ENCODE results near the gene SLC38A2.

Gene SLC38A2

DNA sequence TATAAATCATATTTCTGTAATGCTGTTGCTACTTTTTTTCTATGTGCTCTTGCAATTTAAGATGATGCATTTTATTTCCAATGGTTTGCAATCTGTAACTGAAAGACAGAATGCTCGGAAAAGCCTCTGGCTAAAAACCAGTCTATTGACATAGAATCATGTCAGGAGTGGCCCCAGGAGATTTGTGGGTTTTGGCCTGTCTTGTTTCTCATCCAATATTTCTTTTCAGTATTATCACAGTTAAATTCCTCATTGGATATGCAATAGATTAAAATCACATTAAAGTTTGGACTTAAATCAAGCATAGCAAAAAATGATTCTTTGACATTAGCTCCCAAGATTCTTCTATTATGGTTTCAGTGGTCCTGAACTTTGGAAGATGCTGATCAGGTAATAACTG lies 19.1 kb upstream of the SLC38A2 start:
- no peak for DNase-seq

DNA sequence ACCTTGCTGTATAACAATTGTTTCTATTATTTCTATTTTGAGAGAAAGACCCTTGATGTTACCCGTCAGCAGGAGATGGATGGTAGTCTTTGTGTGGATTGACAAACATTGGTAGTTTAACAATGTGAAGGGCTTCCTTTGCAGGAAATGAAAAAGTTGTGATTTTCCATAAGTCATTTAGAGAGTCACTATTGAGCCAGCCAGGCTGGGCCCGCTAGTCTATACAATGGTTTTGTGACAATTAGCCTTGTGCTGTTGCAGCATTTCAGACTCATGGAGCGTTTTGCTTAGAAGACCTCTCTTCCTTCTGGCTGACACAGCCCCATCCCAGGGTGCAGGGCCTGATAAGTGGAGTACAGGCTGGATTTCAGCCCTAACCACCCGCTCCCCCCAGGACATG lies 18.3 kb upstream of the SLC38A2 start:
- DNase-seq, result no peak

DNA sequence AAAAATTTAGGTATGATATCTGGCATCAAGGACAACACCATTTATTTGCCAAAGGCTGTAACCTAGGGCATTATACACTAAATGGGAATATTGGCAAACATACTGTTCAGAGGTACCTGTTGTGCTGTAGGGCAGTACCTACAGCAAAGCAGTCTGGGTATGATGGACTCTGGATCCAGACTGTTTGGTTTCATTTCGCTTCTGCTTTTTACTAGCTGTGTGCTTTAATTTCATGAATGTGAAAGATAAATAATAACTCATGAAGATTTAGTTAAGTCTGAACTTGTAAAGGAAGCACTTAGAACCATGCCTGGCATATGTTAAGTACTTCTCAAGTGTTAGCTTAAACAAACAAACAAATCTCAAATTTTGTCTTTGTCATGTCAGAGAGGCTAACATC lies 17.7 kb upstream of the SLC38A2 start:
- no peak for DNase-seq

DNA sequence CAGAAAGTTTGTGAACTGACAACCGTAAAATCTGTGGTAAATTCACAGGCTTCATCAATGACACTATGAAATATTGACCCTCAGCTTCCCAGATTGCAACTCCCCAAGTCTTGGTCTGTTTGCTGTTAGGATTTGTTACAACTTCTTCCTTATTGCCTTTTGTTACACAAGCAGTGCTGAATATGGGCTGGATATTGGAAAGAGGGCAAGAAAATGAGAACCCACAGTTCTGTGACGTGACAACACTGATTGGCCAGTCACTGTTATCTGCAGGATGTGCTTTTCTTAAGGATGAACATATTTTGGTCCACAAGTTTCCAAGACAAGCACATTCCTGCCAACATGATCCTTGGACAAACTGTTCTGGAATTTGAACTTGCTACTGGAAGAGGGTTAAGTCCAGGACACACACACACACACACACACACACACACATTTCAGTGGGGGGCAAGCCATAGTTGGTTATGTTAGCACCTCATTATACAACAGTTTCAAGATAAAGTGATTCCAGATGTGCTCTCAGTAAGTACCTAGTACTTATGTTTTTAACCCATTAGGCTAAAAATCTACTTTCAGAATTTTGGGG lies 16.6 kb upstream of the SLC38A2 start:
- DNase-seq, result no peak

DNA sequence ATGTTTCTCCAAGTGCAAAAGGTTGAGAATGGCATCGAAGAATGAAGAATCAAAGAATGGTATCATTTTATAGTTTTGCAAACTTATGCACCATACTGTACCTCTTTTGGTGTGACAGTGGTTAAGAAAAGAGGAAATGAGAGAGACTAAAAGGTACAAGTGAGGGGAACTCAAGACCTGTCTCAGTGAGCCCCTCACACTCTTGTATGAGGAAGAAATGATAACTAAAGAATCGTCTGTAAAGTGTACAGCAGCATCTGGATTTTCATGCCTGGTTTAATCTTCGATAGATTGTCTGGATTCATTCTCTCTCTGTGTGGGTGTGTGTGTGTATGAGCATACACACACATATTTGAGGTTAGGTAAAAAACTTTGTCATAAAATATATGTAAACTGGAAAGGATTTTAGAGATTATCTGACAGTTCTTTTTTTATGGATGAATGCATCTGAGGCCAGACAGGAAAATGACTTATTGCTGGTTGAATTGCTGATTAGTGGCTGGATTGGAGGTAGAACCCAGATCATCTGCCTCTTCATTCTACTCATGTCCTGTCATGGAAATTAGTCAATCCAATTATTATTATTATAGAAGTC lies 16.0 kb upstream of the SLC38A2 start:
- no peak for DNase-seq

DNA sequence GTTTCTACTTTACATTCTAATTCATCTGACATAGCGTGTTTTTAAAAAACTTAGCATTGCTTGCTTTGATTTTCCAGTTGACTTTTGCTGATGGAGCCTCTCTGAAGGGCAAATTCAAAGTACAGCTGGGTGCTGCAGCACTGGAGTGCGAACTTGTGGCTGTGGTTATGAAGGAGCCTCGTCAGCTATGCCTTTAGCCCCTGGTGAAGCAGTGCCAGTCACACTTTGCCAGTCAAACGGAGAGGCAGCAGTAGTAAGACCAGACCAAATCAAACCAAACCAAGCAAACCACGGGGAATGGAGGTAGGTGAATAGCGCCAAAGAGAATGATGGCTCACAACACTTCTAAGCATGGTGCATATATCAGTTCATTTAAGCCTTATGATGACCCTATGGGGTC lies 15.1 kb upstream of the SLC38A2 start:
- no peak for DNase-seq

DNA sequence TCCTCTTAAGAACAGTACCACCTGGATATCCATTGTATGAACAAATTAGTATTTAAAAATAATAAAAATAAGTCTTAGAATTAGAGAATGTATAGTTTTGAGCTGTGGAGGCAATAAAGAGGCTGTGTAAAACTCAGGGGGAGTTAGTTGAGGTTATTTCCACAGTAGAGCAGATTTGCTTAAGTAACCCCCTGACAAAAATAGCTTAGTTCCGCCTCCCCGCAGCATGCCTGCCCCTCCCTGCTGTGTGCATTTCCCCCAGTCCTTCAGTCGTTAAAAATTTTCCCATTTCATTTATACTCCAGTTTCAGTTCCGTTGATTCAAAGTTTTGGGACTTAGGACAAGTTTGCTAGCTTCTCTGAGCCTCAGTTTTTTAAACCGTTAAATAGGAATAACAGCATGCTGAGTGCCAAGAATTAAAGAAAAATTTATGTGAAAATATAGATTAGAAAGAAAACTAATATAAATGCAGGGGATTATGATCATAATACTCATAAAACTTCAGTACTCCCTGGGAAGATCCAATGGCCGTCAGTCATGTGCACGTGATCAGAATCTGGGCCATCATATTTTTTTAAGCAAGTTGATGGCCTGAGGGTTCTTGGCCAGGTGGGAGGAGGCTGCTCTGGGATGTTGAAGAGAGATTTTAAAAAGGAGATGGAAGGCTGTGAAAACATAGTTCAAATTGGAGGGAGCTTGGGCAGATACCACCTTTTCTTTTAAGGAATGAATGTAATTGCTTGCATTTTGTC lies 14.5 kb upstream of the SLC38A2 start:
- no peak for DNase-seq

DNA sequence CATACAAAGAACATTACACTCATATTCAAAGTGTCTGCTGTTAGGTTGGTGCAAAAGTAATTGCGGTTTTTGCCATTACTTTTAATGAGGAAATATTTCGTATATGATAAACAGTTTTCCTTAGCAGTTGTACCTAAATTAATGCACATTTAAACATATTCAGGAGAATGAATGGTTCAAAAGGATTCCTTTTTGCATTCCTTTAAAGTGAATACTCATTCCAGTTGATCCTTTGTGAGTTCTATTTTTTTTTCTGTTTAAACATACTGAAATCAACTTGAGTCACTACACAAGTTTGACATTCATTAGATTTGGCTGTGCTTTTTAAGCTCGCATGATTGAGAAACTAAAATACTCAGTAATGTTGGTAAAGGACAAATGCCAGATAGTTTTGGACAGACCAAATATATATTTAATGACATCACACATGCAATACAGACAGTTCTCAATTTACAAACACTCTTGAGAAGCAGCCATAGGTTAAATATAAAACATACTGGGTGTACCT lies 13.8 kb upstream of the SLC38A2 start:
- no peak for DNase-seq

DNA sequence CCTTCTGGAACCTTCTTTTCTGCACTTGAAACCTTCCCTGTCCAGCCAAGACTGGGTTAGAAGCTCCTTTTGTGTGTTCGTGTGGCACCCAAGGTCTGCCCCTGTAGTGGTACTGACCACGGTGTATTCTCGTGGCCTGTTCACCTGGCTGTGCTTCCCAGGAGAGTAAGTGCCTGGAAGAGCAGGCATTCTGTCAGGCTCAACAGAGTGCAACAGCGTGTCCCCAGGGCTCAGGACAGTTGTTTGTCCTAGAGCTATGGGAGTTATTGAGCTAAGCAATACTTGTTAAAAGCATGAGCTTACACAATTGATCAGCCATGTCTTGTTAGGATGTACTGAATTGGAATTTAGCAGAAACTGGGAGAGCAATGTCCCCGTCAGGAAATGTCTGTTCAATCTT lies 12.9 kb upstream of the SLC38A2 start:
- DNase-seq, result no peak

DNA sequence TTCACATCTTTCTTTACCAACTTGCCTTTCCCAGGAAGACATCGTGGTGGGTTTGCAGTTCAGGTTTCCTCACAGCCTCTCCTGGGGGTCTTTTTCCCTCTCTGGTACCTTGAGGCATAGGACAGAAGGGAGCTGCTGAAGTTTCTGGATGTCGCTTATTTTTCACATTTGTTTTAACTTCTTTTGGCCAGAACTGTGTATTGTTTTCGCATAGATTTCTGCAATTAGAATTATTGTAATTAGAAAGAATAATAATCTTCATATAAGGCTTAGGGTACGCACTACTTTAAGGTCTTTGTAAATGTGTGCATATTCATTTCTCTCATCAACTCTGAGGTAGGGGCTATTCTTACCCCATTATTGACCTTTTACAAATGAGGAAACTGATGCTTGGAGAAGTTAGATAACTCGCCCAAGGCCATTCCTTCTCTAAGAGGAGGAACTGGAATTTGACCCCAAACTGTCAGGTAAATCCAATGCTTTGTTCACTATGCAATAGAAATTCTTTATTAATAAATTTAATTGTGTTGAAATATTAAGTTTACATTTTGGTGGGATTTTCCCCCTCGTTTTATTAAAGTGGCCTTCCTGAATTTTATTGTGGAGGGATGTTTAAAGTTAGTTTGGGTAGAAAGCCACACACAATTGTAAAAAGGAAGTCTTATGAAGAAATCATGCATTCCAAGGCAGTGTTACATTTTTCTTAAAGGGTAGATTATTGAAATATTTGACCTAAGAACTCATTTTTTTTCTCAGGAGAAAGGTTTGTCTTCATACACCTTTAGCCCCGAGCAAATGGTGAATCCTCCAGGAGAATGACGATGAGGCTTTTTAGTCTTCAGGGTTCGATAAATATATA lies 12.1 kb upstream of the SLC38A2 start:
- DNase-seq, result no peak

DNA sequence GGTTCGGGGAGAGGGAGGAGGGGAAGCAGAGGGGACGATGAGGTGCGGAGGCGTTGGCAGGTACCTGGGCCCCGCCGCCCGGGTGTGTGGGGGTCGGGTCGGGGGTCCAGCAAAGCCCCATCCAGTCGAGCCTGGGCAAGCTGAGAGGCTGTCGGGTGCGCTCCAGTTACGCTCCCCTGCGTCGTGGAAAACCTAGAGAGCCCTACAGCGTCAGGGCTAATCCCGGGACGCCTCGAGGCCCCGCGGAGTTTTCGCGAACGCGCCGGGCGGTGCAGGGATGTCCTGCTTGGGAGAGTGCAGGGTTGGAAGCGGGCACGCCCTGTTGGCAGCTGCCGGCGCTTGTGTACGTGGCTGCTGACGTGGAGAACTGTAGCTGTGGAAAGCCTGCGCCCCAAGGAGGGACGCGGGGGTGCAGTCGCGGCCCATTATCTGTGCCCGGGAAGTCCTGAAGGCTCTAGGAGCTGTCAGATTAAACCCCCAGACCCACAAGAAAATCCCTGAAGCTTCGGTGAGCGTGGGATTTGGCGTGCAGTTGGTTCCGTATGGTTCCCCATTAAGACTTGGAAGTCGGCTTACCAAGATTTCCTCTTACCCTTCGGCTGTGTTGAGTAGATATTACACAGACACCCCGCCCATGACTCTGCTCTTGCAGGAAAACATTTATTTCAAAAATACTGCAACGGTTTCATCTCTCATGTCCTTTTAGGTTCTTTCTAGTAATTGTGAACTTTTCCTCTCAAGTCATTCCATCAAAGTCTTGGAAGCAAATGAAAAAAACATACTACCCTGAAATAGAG lies 11.3 kb upstream of the SLC38A2 start:
- DNase-seq, result peak; percentile 95

DNA sequence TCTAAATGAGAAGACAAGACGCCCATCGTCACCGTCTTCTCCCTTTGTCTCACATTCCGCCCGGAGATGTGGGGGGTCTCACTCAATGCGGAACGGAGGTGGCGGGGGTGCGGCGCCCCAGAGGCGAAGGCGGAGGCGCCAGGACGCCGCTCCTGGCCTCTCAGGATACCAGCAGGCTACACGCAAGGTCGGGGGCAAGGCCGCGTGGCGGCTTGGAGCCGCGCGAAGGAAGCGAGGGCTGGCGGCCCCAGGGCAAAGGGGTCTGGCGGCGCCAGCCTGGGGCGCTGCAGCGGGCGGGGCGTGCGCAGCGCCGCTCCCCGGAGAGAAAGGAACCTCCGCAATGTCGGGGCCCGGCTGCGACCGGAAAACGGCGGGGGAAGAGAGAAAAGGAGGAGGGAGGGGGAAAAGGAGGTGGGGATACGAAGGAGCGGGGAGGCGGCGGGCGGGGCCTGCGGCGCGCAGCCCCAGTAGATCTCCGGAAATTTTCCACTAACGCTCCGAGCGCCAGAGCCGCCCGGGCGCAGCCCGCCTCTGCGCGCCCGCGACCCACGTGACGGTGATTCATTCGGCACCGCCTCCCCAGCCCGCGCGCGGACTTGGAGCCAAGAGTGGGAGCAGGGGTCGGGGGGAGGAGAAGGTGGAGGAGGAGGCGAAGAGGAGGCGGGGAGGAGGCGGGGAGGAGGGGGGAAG lies 10.5 kb upstream of the SLC38A2 start:
- DNase-seq, result peak; percentile 99

DNA sequence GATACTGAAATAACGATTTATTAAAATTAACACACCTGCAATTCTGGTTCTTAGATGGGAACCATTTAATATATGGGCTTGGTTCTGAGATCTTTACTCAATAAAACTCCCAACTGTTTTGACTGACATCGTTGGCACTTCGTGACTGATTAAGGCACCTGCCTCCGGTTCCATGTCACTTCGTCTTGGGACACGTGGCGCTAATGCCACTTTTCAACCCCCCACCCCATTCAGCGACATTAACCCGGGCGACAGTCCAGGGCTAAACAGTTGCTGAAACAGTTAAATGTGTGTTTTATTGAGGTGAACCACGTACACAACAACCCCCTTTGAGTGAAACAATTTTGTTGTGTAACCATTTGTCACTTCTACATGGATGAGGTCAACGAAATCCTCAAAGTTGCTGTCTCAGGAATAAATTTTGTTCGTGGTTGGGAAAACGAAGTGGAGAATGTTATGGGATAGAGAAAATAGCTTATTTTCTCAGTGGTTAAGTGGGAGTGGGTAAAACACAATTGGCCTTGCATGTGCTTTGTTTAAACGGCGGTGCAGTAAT lies 9.9 kb upstream of the SLC38A2 start:
- no peak for DNase-seq

DNA sequence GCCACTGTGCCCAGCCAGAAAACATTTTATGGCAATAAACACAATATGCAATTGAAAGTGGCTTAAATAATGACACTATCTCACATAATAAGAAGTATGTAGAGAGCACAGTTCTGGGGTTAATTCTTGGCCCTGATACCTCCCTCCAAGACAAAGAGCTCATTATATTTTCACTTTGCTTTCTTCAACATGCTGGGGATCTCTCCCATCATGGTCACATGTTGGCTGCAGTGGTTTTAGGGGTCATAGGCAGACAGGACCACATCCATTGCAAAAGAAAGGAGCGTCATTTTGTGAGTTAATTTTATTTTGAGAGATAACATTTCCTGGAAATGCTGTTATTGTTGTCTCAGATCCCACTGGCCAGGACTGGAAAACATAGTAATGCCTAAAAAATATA lies 8.3 kb upstream of the SLC38A2 start:
- DNase-seq, result no peak

DNA sequence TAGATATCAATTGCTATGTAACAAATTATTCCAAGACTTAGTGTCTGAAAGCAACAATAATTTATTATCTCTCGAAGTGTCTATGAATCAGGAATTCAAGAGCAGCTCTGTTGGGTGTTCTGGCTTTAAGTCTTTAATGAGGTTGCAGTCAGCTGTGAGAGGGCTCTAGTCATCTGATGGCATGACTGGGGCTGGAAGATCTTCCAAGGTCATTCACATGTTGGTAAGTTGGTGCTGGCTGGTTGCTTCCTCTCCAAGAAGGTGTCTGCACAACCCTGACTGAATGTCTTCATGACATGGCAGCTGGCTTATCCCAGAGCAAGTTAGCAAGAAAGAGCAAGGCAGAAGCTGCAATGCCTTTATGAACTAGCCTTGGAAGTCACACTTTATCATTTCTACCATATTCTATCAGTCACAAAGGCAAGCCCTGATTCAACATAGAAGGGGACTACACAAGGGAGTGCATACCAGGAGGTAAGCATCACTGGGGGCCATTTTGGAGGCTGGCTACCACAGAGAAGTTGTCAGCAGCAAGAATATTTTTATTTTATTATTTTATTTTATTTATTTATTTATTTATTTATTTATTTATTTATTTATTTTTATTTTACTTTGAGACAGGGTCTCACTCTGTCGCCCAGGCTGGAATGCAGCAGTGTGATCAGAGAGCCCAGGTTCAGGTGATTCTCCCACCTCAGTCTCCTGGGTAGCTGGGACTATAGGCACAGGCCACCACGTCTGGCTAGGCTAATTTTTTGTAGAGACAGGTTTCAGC lies 7.6 kb upstream of the SLC38A2 start:
- DNase-seq, result no peak

DNA sequence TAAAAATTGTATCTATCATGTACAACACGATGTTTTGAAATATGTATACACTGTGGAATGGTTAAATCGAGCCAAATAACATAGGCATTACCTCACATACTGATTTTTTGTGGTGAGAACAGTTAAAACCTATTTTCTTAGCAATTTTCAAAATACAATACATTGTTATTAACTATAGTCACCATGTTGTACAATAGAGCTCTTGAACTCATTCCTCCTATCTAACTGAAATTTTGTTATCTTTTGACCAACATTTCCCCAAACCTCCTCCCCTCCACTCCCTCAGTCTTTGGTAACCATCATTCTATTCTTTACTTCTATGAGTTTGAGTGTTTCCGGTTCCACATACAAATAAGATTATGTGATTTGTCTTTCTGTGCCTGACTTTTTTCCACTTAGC lies 6.8 kb upstream of the SLC38A2 start:
- no peak for DNase-seq

DNA sequence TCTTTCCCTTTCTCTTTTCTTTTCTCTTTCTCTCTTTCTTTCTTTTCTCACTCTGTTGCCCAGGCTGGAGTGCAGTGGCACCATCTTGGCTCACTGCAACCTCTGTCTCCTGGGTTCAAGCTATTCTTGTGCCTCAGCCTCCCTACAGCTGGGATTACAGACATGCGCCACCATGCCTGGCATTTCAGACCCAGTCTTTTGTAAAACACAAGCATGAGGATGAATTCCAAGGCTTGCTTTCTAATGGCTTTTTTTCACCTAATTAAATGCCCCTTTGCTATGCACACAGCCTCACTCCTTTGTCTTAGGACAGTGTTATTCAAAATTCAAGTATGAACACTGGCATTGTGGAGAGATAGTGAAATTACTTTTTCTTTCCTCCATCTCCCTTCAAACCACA lies 6.0 kb upstream of the SLC38A2 start:
- no peak for DNase-seq

DNA sequence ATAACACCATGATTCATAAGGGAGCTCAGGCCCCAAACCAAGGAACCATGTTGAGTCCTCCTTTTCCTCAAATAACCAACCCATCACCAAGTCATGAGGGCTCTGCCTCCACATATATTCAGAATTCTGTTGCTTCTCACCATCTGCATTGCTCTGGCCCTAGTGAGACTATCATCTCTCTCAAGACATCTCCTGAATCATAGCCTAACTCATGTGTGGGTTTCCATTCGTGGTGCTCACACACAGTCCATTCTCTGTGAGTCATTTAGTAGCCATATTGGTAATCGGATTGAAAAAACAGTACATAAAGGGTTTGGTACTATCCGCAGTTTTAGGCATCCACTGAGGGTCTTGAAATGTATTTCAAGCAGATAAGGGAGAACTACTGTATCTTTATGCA lies 5.1 kb upstream of the SLC38A2 start:
- no peak for DNase-seq

DNA sequence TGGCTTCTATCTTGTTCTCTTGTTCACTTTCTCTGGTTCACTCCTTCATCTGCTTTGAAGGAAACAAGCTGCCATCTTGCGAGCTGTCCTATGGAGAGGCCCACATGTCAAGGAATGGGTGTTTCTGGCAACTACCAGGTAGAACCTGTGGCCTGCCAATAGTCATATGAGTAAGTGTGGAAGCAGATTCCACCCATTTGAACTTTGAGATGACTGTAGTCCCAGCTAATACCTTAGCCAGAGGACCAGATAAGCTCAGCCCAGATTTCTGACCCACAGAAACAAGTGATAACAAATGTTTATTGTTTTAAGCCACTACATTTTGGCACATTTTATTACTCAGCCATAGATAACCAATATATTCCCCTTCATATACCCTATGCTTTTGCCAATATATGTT lies 4.0 kb upstream of the SLC38A2 start:
- DNase-seq, result no peak

DNA sequence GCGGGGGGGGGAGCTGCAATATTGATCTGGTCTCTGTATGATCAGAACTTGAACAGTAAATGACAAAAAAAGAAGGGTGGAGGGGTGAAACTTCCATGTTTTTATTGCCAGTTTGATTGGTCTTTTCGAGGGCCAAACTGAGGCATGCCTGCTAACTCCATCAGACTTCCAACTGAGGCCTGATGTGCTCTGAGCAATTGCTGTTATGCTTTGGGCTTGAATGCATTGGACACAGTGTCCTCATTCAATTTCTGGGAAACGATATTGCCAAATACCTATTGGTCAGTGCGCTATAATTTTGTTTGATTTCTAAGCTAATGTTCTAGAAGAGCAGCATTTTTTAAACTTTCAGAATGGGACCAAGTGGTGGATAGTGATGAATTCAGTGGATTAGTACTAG lies 2.1 kb upstream of the SLC38A2 start:
- no peak for DNase-seq

DNA sequence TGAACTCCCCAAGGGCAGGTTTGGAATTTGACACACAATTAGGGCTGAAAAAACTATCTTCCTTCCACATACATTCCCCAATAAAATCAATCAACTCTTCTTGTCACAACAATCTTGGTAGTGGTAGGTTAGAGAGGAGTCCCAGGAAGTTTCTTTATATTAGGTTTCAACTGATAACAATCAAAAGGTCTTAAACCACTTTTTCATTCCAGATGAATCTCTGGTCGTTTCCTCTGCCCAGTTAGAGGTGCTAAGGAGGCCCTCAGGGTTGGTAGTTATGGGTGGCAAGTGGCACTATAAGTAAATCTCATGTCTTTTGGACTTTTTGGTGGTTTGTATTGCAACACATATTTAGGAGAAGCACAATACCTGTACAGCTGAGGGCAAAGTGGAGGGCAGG lies 1.7 kb upstream of the SLC38A2 start:
- no peak for DNase-seq

Data from right forelimb (tissue), 1 donor.